K562 (cell line): ENCODE measurements around the gene GET3. TPM values are rescaled to one million over a fixed set of nuclear protein-coding genes. Genes with fewer than 3 reads are reported as not detected.
A peak's percentile ranks its signal among the peaks of the same experiment; 100 is the strongest.

Experiments
- ARID1B ChIP-seq: fragments of 450-650 bp; IDR thresholded peaks from 2 replicates; pipeline ENCODE4 v1.6.1; 2016; ENCODE audit warnings: antibody characterized with exemption, mild to moderate bottlenecking, inconsistent platforms
- CEBPG ChIP-seq, 3 experiments: fragments of 200-800 bp in 1 of 3; sonication (Bioruptor generic) in 1 of 3; sonication (generic) in 1 of 3; formaldehyde crosslinking in 1 of 3; IDR thresholded peaks in 2 of 3; conservative IDR thresholded peaks in 1 of 3; 2 replicates each; pipeline versions ENCODE4 v1.6.1 to v1.8.0; 2016 to 2022; ENCODE audit warnings: missing compliant biosample characterization in 2 of 3, missing genetic modification characterization in 2 of 3, mild to moderate bottlenecking in 1 of 3, missing genetic modification reagents in 1 of 3
- CHCHD3 ChIP-seq: fragments of 250-450 bp; sonication (Bioruptor Pico); IDR thresholded peaks from 2 replicates; pipeline ENCODE4 v2.1.2; 2022; ENCODE audit warnings: mild to moderate bottlenecking
- CHD7 ChIP-seq: fragments of 200-600 bp; sonication (generic); IDR thresholded peaks from one replicate; pipeline ENCODE4 v1.6.1; 2012; ENCODE audit warnings: mild to moderate bottlenecking, low read depth, low read length, inconsistent platforms
- MITF ChIP-seq: IDR thresholded peaks from 2 replicates; pipeline ENCODE4 v1.6.1; 2014; ENCODE audit warnings: antibody characterized with exemption
- RBM22 ChIP-seq: fragments of 200-400 bp; formaldehyde crosslinking; IDR thresholded peaks from 2 replicates; pipeline ENCODE4 v1.6.1; 2018; ENCODE audit warnings: low read length, low read depth; ENCODE audit not compliant: poor library complexity, severe bottlenecking
- TCF3 ChIP-seq: sonication (generic); formaldehyde crosslinking; IDR thresholded peaks from 2 replicates; pipeline ENCODE4 v1.4.0; 2020; ENCODE audit warnings: mild to moderate bottlenecking, missing genetic modification reagents
- TRIM25 ChIP-seq: fragments of 450-650 bp; IDR thresholded peaks from 2 replicates; pipeline ENCODE4 v1.7.0; 2016; ENCODE audit warnings: borderline replicate concordance
- USF2 ChIP-seq: sonication (generic); formaldehyde crosslinking; IDR thresholded peaks from 2 replicates; pipeline ENCODE4 v1.5.0; 2020; ENCODE audit warnings: missing genetic modification reagents
- ZNF23 ChIP-seq: fragments of 250-450 bp; sonication (Bioruptor Pico); IDR thresholded peaks from 2 replicates; pipeline ENCODE4 v1.4.0; 2020; ENCODE audit warnings: mild to moderate bottlenecking
- polyA plus RNA-seq, 8 experiments: library from polyadenylated mRNA; depleted of rRNA in 4 of 8; stranded (reverse) in 5 of 8; unstranded in 3 of 8; fragments of >200 nt; fragmentation: Nextera tagmentation in 2 of 8; fragmentation: Illumina TruSeq in 1 of 8; extraction: Ambion mirVana in 2 of 8; extraction: Trizol in 1 of 8; gene quantifications; 2 replicates each; pipeline versions ENCODE4 v1.2.1 to v1.2.3, GENCODE V29; 2011 to 2014; ENCODE audit warnings: inconsistent platforms in 1 of 8, missing spikeins in 1 of 8
- total RNA-seq, 7 experiments: library from RNA; depleted of rRNA in 6 of 7; stranded (reverse); fragments of >200 nt in 6 of 7; fragmentation: Illumina TruSeq in 2 of 7; extraction: Trizol in 2 of 7; gene quantifications; 2 replicates each; pipeline versions ENCODE4 v1.2.1 to v1.2.3, GENCODE V29; 2011 to 2021; ENCODE audit warnings: low replicate concordance in 1 of 7

Gene GET3
- total and polyA plus RNA-seq, 9 of the 15 experiments (the other 6 are each of a cell fraction or from before 2014, with no cell fraction given), result 8.3 to 83.5 (median 51.8) TPM

GRCh38 chr19:12733369-12734214 is 3.7 kb upstream of the GET3 start (continued):
- TF ChIP-seq MITF (no peak), CHD7 (no peak), USF2 (CRISPR knock-in tag) (peak; percentile 22; the same call in 1 of the 2 replicates), ARID1B (peak; percentile 7; the same call in 1 of the 2 replicates), TRIM25 (no peak), TCF3 (CRISPR knock-in tag) (no peak), CHCHD3 (CRISPR knock-in tag) (no peak), CEBPG (CRISPR knock-in tag; IDR thresholded peaks at IDR 0.05) (no peak), CEBPG (tag; conservative IDR thresholded peaks at IDR 0.05 in 1 of 2, IDR thresholded peaks at IDR 0.05 in 1 of 2) (peak; percentile 34; a peak in 2 of 4 replicates), RBM22 (no peak), ZNF23 (no peak)
